GM21526 (cell line): Measurements from ENCODE around the gene UBXN2A.
"Not testable (repeated sequence)": the region's sequence is repeated elsewhere in the genome, so short reads cannot be mapped to it uniquely, and the experiment has no call there.

Experiments
- ATAC-seq: cut with Tn5 transposase; IDR thresholded peaks from one replicate; pipeline ENCODE4 v1.9.1; 2021; ENCODE audit warnings: moderate library complexity; ENCODE audit not compliant: unreplicated experiment, low FRiP score

UBXN2A gene

DNA sequence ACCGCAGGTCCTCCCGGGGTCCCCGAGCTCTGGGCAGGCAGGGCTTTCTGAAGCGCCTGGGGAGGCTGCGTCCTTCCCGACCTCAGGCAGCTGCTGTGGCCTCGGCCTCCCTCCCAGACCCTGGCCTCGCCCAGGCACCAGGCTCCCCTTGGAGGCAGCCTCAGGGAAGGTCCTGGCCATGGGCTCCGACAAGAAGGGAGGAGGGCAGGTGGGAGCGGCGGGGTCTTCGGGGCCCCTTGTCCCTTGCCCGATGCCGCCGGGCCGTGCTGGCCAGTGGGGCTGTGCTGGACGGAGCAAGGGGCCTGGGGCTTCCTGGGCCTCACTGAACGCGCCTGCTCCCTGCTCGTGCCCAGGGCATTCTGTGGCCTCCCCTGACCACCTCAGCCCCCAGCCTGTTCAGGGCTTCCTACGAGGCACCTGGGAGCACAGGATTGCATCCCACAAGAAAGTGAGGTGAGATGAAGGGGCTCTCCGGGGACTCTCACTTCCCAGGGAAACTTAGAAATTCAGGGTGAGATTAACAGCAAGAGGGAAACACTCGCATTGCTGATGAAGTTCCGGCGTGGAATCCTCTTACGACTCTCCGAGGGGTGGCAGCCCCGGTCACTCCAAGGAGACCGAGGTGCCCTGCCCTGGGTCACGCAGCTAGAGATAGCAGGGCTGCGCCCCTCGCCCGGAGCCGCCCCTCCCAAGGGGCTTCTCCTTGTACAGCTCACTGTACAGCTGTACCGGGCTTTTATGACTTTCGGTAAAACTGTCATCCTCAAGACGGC, 70.4 kb downstream of the UBXN2A start:
- no peak for ATAC-seq

DNA sequence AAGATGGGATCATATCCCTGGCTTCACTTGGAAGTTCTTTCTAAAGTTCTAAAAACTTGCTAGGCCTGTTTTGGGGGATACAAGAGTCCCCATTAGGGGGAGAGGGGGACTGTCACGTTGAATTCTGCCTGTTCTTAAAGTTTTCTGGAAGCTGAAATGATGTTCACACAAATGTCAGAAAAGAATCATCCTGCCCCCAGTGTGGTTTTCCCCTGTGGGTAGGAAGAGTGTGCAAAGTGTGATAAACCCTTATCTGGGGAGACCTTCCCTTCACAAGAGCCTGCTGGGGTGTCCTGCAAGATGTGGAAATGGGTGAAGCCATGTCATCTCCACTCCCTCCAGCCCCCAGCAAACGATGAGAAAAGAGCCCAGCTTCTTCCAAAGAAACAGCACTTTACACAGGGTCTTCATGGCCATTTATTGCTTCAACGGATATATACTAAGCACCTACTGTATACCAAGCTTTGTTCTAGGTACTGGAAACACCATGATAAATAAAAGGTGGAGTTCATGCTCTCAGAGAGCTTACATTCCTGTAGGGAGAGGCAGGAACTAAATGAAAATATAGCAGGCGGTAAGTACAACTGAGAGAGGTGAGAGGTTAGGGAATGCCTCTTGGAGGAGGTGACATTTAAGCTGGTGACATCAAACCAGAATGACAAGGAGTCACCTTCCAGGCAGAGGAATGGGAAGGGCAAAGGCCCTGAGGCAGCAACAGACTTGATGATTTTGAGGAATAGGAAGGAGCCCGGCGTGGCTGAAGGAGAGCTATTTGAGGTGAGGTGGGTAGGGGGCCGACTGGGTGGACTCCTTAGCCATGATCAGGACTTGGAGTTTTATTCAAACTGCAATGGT, 71.2 kb downstream of the UBXN2A start:
- ATAC-seq, result no peak

DNA sequence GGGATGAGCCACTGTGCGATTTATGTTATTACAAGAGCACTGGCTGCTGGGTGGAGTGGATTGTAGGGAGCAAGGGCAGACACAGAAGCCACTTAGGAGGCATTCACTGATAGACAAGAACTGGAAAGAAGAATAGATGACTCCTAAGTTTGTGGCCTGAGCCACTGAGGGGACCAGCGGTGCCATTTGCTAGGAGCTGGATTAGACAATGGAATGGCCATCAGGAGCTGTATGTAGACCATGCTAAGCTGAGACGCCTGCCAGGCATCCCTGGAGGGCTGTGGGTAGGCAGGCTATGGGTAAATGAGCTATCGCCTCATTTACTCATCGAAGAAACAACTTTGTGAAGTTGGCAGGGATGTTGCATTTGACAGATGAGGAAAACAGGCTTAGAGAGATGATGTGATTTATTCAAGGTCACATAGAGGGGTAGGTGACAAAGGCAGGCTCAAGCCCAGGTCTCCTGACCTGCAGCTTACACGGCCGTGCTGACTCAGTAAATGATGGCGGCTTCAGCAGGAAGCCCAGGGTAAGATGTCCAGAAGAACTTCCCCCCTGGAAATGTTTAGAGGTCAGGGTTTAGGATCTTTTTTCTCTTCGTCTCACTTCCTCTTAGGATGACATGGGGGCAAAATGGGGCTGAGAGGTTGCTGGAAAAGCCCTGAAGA, 72.4 kb downstream of the UBXN2A start:
- ATAC-seq, result no peak

DNA sequence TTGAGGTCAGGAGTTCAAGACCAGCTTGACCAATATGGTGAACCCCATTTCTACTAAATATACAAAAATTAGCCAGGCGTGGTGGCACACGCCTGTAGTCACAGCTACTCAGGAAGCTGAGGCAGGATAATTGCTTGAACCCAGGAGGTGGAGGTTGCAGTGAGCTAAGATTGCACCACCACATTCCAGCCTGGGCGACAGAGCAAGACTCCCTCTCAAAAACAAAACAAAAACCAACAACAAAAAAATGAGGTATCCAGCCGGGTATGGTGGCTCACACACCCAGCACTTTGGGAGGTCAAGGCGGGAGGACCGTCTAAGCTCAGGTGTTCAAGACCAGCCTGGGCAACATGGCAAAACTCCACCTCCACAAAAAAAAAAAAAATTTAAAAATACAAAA, 74.6 kb downstream of the UBXN2A start:
- not testable (repeated sequence) for ATAC-seq

DNA sequence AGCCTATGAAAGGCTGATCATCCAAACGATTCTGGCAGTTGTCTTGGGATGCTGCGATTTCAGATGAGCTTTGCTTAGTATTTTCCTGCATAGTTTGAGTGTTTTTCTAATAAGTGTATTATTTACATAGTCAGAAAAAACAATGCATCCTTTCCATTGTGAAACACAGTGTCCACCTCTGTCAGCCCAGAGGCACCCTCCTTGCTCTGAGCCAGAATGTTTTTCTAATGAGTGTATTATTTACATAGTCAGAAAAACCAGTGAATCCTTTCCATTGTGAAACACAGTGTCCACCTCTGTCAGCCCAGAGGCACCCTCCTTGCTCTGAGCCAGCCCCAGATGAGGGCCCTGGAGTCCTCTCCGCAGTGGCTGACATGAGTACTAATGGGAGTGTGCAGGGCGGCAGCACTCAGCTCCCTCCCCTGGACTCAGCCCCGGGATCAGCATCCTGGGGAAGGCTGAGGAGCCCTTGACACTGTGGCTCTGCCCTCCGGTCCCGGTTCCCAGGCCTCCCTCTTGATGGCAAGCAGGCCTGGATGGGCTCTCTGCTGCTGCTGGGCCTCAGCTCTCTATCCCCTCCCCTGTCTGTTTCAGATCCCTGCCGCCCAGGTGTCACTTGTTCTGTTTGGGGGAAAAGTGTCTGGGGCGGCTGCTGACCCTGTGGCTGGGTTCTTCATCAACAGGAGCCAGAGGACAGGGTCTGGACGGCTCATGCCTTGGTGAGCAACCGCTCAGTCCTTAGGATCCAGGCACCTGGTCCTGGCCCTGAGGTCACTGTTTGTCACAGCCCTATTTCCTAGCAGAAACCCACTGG, 75.5 kb downstream of the UBXN2A start:
- no peak for ATAC-seq

DNA sequence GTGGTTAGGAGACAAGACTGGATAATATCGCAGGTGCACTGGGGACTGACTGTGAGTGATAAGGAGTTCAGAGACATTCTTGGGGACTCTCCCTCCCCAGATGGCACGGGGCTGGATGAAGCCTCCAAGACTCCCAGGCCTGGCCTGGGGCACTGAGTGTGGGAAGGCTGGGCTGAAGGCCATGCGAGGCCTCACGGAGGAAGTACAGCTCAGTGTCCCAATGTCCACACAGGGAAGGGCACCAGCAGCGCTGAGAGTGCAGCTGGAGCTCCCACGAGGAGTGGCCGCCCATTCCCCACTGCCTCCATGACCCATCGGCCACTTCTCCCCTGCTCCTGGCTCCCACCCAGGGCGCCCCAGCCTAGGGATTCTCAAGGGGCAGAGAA, 76.1 kb downstream of the UBXN2A start:
- ATAC-seq, result no peak

DNA sequence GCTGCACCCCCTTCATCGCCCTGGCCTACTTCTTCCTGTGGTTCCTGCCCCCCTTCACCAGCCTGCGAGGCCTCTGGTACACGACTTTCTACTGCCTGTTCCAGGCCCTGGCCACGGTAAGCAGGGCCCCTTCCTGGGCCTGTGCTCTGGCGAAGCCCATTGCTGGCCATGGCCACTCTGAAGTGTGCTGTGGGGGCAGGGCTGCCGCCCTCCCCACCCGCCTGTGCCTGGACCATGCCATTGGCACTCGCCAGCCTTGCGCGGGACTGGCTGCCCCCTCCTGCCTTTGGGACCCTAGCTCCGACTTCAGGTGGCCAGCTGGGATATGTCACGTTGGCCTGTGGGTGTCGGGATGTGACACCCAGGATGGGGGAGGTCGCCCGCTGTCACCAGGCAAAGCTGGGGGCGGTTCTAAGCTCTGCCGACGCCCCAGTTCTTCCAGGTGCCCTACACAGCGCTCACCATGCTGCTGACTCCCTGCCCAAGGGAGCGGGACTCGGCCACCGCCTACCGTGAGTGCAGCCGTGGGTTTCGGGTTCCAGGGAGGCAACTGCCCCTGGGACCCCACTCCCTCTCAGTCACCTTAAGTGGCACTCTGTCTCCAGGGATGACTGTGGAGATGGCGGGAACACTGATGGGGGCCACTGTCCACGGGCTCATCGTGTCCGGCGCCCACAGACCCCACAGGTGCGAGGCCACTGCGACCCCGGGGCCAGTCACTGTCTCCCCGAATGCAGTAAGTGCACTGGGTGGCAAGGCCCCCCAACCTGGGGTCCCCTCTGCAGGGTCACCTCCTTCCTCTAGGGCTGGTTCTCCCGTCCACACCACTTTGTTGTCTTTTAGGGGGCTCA, 76.8 kb downstream of the UBXN2A start:
- no peak for ATAC-seq

DNA sequence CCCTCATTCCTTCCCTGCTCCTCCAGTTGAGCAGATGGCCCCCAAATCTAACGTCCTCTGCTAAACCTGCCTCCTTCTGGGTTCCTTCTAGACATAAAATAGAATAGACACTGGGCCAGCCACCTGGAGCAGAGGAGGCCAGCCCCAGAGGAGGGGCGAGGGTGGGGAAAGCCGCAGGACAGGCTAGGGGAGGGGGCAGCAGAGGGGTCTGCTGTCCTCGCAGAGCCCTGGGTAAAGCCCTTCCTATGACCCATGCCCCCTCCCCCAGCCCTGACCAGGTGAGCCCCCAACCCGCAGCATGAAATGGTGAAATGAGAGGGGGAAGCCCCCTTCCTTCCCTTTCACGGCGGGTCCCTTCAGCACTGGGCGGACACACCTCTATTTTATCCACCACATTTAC, 77.4 kb downstream of the UBXN2A start:
- ATAC-seq, result no peak

DNA sequence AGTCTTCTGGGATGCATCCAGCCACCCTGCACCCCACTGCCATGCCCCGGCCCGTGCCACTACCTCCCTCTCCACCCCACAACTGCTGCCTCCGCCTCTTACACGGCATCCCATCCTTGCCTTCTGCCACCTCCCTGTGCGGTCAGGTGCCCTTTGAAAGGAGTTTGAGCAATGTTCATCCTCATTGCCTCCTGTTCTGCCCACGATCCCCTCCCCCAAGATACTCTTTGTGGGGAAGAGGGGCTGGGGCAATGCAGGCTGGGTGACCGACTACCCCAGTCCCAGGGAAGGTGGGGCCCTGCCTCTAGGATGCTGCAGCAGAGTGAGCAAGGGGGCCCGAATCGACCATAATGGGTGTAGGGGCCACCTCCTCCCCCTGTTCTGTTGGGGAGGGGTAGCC, 78.0 kb downstream of the UBXN2A start:
- no peak for ATAC-seq

DNA sequence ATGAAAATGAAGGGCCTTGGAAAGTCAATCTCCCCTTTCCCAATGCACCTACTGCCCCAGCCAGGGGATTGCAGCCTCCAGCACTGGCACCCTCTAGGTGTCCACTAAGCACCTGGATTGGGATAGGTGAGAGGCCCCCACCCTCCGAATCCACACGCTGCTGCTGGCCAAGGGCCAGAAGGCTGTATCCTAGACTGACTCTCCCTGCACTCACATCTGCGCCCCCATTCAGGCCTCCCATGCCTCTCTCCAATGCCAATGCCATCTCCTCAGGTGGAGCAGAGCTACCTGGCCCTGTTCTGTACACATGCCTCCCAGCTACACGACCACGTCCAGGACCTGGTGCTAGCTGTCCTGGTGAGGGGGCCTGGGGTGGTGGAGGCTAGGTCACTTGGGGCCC, 79.5 kb downstream of the UBXN2A start:
- ATAC-seq, result no peak

DNA sequence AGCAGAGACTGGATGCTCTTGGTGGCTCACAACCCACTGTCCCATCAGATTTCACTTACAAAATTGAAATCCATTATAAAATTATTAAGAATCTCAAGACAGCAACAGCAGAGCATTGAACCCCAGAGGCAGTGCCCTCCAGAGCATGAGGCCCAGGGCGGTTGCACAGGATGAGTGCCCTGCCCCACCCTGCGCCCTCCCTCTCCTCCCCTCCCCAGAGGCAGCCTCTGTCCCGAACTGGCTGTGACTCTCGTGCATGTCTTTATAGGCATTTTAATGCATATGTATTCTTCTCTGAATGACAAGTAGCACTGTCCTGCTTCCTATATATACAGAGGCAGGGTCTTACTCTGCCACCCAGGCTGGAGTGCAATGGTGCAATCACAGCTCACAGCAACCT, 80.0 kb downstream of the UBXN2A start:
- ATAC-seq, result no peak

DNA sequence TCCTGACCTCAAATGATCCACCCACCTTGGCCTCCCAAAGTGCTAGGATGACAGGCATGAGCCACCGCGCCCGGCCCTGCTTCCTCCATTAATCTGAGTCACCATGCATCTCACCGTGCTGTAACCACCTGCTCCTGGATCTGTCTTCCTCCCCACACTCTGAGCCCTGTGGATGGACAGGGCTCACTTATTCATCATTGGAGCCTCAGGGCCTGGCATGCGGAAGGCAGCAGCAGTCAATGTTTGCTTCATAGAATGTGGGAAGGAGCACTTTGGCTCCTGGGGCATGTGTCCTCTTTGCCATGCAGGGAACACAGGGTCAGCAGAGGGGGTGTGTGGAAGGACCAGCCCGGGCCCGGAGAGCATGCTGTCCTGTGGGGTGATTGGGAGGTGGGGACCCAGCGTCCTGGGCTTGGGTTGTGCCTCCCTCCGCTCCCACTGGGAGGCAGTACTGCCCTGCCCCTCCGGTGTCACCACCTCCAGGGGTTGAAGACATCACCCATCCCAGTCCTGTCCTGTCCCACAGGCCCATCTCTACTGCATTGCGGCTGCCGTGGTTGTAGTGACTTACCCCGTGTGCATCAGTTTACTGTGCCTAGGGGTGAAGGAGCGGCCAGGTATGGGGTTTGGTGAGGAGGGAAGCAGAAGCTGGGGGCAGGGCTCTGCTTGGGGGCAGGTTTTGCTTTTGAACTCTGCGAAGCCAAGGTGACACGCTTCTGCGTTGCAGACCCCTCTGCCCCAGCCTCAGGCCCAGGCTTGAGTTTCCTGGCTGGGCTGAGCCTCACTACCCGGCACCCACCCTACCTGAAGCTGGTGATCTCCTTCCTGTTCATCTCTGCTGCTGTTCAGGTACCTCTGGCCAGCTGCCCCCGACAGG, 81.1 kb downstream of the UBXN2A start:
- ATAC-seq, result no peak

DNA sequence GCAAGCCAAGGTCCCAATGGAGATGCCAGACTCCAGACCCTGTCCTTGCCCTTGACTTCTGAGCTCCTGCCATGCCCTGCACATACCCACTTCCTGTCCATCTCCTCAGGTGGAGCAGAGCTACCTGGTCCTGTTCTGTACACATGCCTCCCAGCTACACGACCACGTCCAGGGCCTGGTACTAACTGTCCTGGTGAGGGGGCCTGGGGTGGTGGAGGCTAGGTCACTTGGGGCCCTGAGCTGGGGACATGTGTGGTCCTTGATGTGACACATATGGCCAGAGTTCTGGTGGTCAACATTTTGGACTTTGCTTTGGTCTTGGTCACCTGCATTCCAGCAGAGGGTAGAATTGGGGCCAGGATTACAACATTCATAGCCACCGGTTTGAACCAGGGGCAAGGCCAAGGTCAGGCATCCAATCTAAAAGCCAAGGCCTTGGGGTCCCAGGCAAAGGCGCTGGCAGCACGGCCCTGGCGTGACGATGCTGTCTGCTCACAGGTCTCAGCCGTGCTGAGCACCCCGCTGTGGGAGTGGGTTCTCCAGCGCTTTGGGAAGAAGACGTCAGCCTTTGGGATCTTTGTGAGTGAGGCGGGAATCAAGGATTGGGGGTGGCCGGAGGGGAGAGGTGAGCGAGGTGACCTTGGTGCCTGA, 82.2 kb downstream of the UBXN2A start:
- no peak for ATAC-seq

DNA sequence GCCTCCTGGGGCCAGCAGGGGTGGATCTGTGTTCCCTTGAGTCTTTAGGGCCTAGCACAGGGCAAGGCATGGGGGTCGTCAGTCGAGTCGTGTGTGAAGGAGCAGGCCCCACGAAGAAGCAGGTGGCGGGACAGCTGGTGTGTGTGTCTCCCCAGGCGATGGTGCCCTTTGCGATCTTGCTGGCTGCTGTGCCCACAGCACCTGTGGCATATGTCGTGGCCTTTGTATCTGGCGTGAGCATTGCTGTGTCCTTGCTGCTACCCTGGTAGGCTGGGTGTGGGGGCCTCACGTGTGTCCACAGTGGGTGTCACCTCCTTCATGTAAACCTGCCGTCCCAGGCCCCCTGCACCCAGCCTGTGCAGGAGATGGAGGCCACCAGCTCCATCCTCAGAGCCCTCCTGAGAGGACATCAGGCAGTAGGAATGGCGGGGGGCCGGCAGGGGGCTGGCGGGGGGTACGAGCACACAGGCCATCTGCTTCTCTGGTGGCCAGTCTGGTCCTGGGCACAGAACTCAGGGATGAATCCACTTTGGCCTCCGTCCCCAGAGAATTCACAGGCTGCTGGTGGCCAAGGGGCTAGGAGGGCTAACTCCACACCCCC, 82.8 kb downstream of the UBXN2A start:
- ATAC-seq, result no peak

DNA sequence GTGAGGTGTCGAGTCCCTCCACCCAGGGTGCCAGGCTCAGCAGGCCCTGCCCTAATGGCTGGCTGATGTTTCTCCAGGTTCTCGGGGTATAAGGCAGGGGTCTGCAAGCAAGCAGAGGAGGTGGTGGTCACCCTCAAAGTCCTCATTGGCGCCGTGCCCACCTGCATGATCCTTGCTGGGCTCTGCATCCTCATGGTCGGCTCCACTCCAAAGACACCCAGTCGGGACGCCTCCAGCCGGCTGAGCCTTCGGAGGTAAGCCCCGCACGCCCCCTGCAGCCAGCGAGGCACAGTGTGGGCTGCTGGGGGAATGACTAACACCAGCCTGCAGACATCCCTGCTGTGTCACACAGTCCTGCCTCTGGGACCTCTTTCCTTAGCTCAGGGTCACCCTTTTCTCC, 83.8 kb downstream of the UBXN2A start:
- no peak for ATAC-seq

DNA sequence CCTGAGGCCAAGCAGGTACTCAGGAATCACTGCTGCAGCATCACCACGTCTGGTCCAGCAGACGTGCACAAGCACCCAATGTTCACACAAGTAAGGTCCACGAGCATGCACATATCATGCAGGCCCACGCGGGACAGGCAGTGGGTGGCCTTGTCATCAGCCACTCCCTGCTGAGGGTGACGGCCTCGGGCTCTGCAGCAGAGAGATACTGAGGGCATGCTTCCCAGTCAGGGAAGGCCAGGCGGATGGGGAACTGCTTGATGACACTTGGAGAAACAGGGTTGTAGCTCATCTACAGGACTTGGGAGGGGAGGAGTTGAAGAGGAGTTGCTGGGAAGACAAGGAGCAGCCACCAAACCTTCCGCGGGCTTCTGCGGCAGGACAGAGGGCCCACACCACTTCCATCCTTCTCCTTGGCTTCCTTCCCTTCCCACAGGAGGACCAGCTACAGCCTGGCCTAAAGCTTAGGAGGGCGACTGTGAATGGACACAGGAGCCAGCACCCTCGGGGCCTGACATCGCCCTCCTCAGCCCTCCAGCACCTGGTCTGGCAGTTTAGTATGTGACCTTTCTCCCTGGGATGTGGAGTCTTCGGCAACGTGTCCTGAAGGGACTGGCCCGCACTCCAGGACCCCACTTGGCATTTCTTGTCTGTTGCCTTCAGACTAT, 84.9 kb downstream of the UBXN2A start:
- ATAC-seq, result no peak

DNA sequence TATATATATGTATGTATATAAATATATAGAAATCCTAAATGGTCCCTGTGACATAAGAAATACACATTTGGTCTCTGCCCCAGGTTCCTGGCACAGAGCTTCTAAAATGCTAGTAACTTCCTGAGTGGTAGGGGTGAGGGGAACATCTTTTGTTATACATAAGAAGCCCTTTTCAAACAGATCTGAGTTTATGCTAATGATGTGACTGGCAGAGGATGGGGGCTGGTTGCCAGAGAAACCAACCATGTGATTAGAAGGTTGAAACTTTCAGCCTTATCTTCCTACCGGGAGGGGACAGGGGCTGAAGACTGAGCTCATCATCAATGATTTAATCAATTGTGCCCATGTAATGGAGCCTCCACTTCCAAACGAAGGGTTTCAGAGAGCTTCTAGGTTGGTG, 86.0 kb downstream of the UBXN2A start:
- ATAC-seq, result no peak
